ENCODE results near the gene VSNL1. TPM values are rescaled to one million over a fixed set of nuclear protein-coding genes. Genes with fewer than 3 reads are reported as not detected.

VSNL1 gene
- total RNA-seq, 1 experiment from 2014 or later = 0.43 TPM

- Mint-ChIP-seq H3K27ac (ENCODE audit: unreplicated experiment) (no peak overlapping the region), H3K9me3 (ENCODE audit: unreplicated experiment) (peaks cover 11% of the 10 kb centered on the region), H3K36me3 (ENCODE audit: insufficient read depth, unreplicated experiment) (no peaks in the 10 kb centered on the region), H3K27me3 (ENCODE audit: insufficient read depth, unreplicated experiment) (no peaks in the 10 kb centered on the region), H3K4me1 (ENCODE audit: low read depth, unreplicated experiment) (no peaks in the 10 kb centered on the region), H3K4me3 (ENCODE audit: unreplicated experiment) (no peak overlapping the region)
- no peak for TF ChIP-seq CTCF (IDR thresholded peaks at IDR 0.05; ENCODE audit: insufficient read depth in 1 of 2, low read depth in 1 of 2, low read length in 1 of 2, severe bottlenecking in 1 of 2, unreplicated experiment in 1 of 2)
- H3K4me1 ChIP-seq = no peaks in the 10 kb centered on the region
- ChIA-PET POLR2A (no interaction called here), CTCF (interaction anchor here (1.3 kb wide), 1 partner anchor 16 kb away, joined by 4 read pairs; no protein-coding TSS in a partner anchor)
- no peaks in the 10 kb centered on the region for H3K9me3 ChIP-seq
- no peaks in the 10 kb centered on the region for H3K27me3 ChIP-seq (replicated peaks; ENCODE audit: control insufficient read depth, insufficient read depth, low read length)
- intact Hi-C loops (cut with micrococcal nuclease; ENCODE audit: unreplicated experiment) = no loop called here
- BruUV-seq (replicated peaks) = no TSS peak
- no peak for DNase-seq
- no peaks in the 10 kb centered on the region for H3K36me3 ChIP-seq (ENCODE audit: control insufficient read depth, insufficient read depth, low read length)
- H3K4me3 ChIP-seq (ENCODE audit: low read depth, low read length) = no peak overlapping the region
These were observed 89.6 kb downstream of the VSNL1 start for GRCh38 chr2:17630089-17630488.

DNA sequence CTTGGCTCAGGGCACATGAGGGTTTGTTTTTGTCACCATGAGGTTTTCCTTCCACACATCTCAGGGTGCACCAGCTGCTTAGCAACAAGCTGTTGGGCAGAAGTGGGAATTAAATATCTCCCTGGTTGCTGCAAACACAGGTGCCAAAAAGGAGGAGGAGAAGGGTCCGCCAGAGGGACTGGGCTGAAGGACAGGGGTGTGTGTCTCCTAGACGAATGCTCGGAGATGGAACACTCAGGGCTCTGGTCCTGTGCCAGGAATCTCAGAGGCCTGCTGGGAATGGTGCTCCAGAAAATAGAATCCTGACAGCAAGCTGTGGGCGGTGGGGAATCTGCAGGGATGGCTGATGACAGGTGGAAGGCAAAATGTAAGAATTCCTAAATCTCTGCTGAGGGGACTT lies 94.5 kb downstream of the VSNL1 start:
- H3K27me3 ChIP-seq (replicated peaks; ENCODE audit: control insufficient read depth, insufficient read depth, low read length) = no peaks in the 10 kb centered on the region
- H3K4me1 Mint-ChIP-seq (ENCODE audit: low read depth, unreplicated experiment) = no peaks in the 10 kb centered on the region
- H3K4me3 Mint-ChIP-seq (ENCODE audit: unreplicated experiment) = no peak overlapping the region
- H3K36me3 ChIP-seq (ENCODE audit: control insufficient read depth, insufficient read depth, low read length) = no peaks in the 10 kb centered on the region
- intact Hi-C loops (cut with micrococcal nuclease; ENCODE audit: unreplicated experiment) = no loop called here
- no peaks in the 10 kb centered on the region for H3K9me3 ChIP-seq
- no peak for TF ChIP-seq CTCF (IDR thresholded peaks at IDR 0.05; ENCODE audit: insufficient read depth in 1 of 2, low read depth in 1 of 2, low read length in 1 of 2, severe bottlenecking in 1 of 2, unreplicated experiment in 1 of 2)
- peaks cover 3% of the 10 kb centered on the region for H3K9me3 Mint-ChIP-seq (ENCODE audit: unreplicated experiment)
- no peak overlapping the region for H3K27ac Mint-ChIP-seq (ENCODE audit: unreplicated experiment)
- DNase-seq = no peak
- ChIA-PET POLR2A (no interaction called here), CTCF (no interaction called here)
- no peak overlapping the region for H3K4me3 ChIP-seq (ENCODE audit: low read depth, low read length)
- no peaks in the 10 kb centered on the region for H3K27me3 Mint-ChIP-seq (ENCODE audit: insufficient read depth, unreplicated experiment)
- BruUV-seq (replicated peaks) = no TSS peak
- H3K4me1 ChIP-seq = no peaks in the 10 kb centered on the region
- H3K36me3 Mint-ChIP-seq (ENCODE audit: insufficient read depth, unreplicated experiment) = no peaks in the 10 kb centered on the region

DNA sequence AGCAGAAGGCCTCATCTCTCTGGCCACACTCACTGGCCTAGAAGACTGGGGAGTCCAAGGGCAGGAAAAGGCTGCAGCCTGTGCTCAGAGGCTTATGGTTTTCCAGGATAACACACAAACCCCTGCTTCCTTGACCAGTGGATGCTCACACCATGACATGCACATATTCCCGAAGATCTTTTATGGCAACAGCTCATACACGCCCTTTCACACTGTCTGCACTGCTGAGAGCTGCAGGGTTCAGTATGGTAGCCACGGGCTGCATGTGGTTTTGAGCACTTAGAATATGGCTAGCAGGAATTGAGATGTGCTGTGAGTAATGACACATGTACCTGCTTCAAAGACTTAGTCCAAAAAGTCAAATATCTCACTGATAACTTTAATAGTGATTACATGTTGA lies 95.8 kb downstream of the VSNL1 start:
- H3K9me3 ChIP-seq = no peaks in the 10 kb centered on the region
- DNase-seq = no peak
- Mint-ChIP-seq H3K4me1 (ENCODE audit: low read depth, unreplicated experiment) (no peaks in the 10 kb centered on the region), H3K27ac (ENCODE audit: unreplicated experiment) (no peak overlapping the region), H3K9me3 (ENCODE audit: unreplicated experiment) (no peaks in the 10 kb centered on the region), H3K36me3 (ENCODE audit: insufficient read depth, unreplicated experiment) (no peaks in the 10 kb centered on the region), H3K4me3 (ENCODE audit: unreplicated experiment) (no peak overlapping the region), H3K27me3 (ENCODE audit: insufficient read depth, unreplicated experiment) (no peaks in the 10 kb centered on the region)
- POLR2A ChIA-PET = no interaction called here
- no TSS peak for BruUV-seq (replicated peaks)
- intact Hi-C loops (cut with micrococcal nuclease; ENCODE audit: unreplicated experiment) = no loop called here
- H3K36me3 ChIP-seq (ENCODE audit: control insufficient read depth, insufficient read depth, low read length) = no peaks in the 10 kb centered on the region
- no peak overlapping the region for H3K4me3 ChIP-seq (ENCODE audit: low read depth, low read length)
- no peaks in the 10 kb centered on the region for H3K27me3 ChIP-seq (replicated peaks; ENCODE audit: control insufficient read depth, insufficient read depth, low read length)
- CTCF ChIA-PET = no interaction called here
- TF ChIP-seq CTCF (IDR thresholded peaks at IDR 0.05; ENCODE audit: insufficient read depth in 1 of 2, low read depth in 1 of 2, low read length in 1 of 2, severe bottlenecking in 1 of 2, unreplicated experiment in 1 of 2) = no peak
- no peaks in the 10 kb centered on the region for H3K4me1 ChIP-seq
